SK-N-SH (cell line): Measurements from ENCODE around the gene JPT2. TPM values are rescaled to one million over a fixed set of nuclear protein-coding genes. Genes with fewer than 3 reads are reported as not detected.

Experiments used
- CTCF ChIA-PET: fragments of 300-600, 350-600 bp; formaldehyde crosslinking; extraction: SDS; loops from one replicate; lab custom pipeline; 2021; lab: Yijun Ruan, JAX
- POLR2A ChIA-PET: fragments of 350-600 bp; sonication (Branson Sonifier 250); formaldehyde crosslinking; extraction: SDS; loops from one replicate; lab custom pipeline; 2020; ENCODE audit warnings: antibody characterized with exemption, inconsistent platforms; lab: Yijun Ruan, JAX
- DNase-seq: peaks from one replicate; pipeline ENCODE4 v3.0.0; 2012
- H2AFZ ChIP-seq: fragments of 200-600 bp; sonication (generic); 2 replicates; pipeline ENCODE4 v1.8.1; 2016; ENCODE audit warnings: antibody characterized with exemption, mild to moderate bottlenecking, low read depth
- H3F3A ChIP-seq: fragments of 200-600 bp; sonication (generic); replicated peaks from 2 replicates; pipeline ENCODE3; 2016; ENCODE audit warnings: antibody characterized with exemption, mild to moderate bottlenecking; ENCODE audit not compliant: insufficient read depth
- H3K27ac ChIP-seq, 2 experiments: fragments of 200-500 bp in 1 of 2; fragments of 200-600 bp in 1 of 2; sonication (Bioruptor generic) in 1 of 2; sonication (generic), shearing (Covaris generic) in 1 of 2; 2 replicates each; pipeline versions ENCODE4 v1.5.1 to v1.6.1; 2014 to 2016; ENCODE audit warnings: low read depth in 2 of 2, inconsistent platforms in 1 of 2, low read length in 1 of 2, mild to moderate bottlenecking in 1 of 2, mixed read lengths in 1 of 2
- H3K27me3 ChIP-seq: fragments of 200-600 bp; sonication (generic), shearing (Covaris generic); 2 replicates; pipeline ENCODE4 v1.6.1; 2016; ENCODE audit warnings: mixed run types; ENCODE audit not compliant: insufficient read depth
- H3K36me3 ChIP-seq, 2 experiments: fragments of 200-500 bp in 1 of 2; fragments of 200-600 bp in 1 of 2; sonication (Bioruptor generic) in 1 of 2; sonication (generic) in 1 of 2; replicated peaks in 1 of 2; 2 replicates each; pipeline versions ENCODE3 to v1.5.1; 2014 to 2016; ENCODE audit warnings: low read length in 1 of 2, mild to moderate bottlenecking in 1 of 2; ENCODE audit not compliant: insufficient read depth in 2 of 2, control insufficient read depth in 1 of 2
- H3K4me1 ChIP-seq, 2 experiments: fragments of 200-500 bp in 1 of 2; fragments of 200-600 bp in 1 of 2; sonication (Bioruptor generic) in 1 of 2; sonication (generic), shearing (Covaris generic) in 1 of 2; 2 replicates each; pipeline versions ENCODE4 v1.5.1 to v1.6.1; 2014 to 2016; ENCODE audit warnings: low read depth in 1 of 2, low read length in 1 of 2, mixed run types in 1 of 2; ENCODE audit not compliant: insufficient read depth in 2 of 2, control insufficient read depth in 1 of 2
- H3K4me2 ChIP-seq: fragments of 200-600 bp; sonication (generic), shearing (Covaris generic); 2 replicates; pipeline ENCODE4 v1.6.1; 2017; ENCODE audit warnings: mixed run types
- H3K4me3 ChIP-seq, 2 experiments: fragments of 200-500 bp in 1 of 2; fragments of 200-600 bp in 1 of 2; sonication (Bioruptor generic) in 1 of 2; sonication (generic), shearing (Covaris generic) in 1 of 2; 2 replicates each; pipeline versions ENCODE4 v1.5.1 to v1.8.1; 2014 to 2016; ENCODE audit warnings: low read depth in 2 of 2, inconsistent platforms in 1 of 2, low read length in 1 of 2, mild to moderate bottlenecking in 1 of 2, mixed read lengths in 1 of 2, moderate library complexity in 1 of 2
- H3K79me2 ChIP-seq: fragments of 200-600 bp; sonication (generic); 2 replicates; pipeline ENCODE4 v1.8.1; 2017; ENCODE audit warnings: mild to moderate bottlenecking; ENCODE audit not compliant: insufficient read depth
- H3K9ac ChIP-seq: fragments of 200-600 bp; sonication (generic); 2 replicates; pipeline ENCODE4 v1.6.1; 2017; ENCODE audit warnings: mixed run types
- H3K9me2 ChIP-seq: fragments of 200-600 bp; sonication (generic); 2 replicates; pipeline ENCODE4 v1.6.1; 2017; ENCODE audit warnings: mixed run types
- H3K9me3 ChIP-seq: fragments of 200-600 bp; sonication (generic); 2 replicates; pipeline ENCODE4 v1.6.1; 2017; ENCODE audit warnings: mixed run types, mild to moderate bottlenecking, moderate library complexity
- H4K20me1 ChIP-seq: fragments of 200-600 bp; sonication (generic); 2 replicates; pipeline ENCODE4 v1.6.1; 2017; ENCODE audit warnings: mild to moderate bottlenecking, mixed run types; ENCODE audit not compliant: insufficient read depth
- CHD2 ChIP-seq: fragments of 150-350 bp; IDR thresholded peaks from 2 replicates; pipeline ENCODE4 v1.6.1; 2018; ENCODE audit warnings: low read length; ENCODE audit not compliant: partially characterized antibody
- ELF1 ChIP-seq: IDR thresholded peaks from 2 replicates; pipeline ENCODE4 v1.4.0; 2012
- EP300 ChIP-seq, 2 experiments: IDR thresholded peaks; 2 replicates each; pipeline versions ENCODE4 v1.4.0 to v1.6.1; 2012; ENCODE audit warnings: borderline replicate concordance in 1 of 2, low read depth in 1 of 2, low read length in 1 of 2
- FOSL2 ChIP-seq: IDR thresholded peaks from 2 replicates; pipeline ENCODE4 v1.4.0; 2012; ENCODE audit warnings: low read depth, mild to moderate bottlenecking, moderate library complexity, borderline replicate concordance
- FOXJ3 ChIP-seq: sonication (generic); formaldehyde crosslinking; IDR thresholded peaks from 2 replicates; pipeline ENCODE4 v1.5.1; 2020; ENCODE audit warnings: mild to moderate bottlenecking, missing genetic modification reagents
- FOXM1 ChIP-seq: IDR thresholded peaks from 2 replicates; pipeline ENCODE4 v1.4.0; 2012; ENCODE audit warnings: low read depth, mild to moderate bottlenecking
- GABPA ChIP-seq: IDR thresholded peaks from 2 replicates; pipeline ENCODE4 v1.4.0; 2012; ENCODE audit warnings: low read depth, mild to moderate bottlenecking
- JUND ChIP-seq: IDR thresholded peaks from 2 replicates; pipeline ENCODE4 v1.4.0; 2012
- POLR2AphosphoS5 ChIP-seq: IDR thresholded peaks from 2 replicates; pipeline ENCODE4 v1.6.1; 2012; ENCODE audit warnings: low read depth, low read length
- RAD21 ChIP-seq: IDR thresholded peaks from 2 replicates; pipeline ENCODE4 v1.6.1; 2012; ENCODE audit warnings: mild to moderate bottlenecking, low read length
- RFX5 ChIP-seq: IDR thresholded peaks from 2 replicates; pipeline ENCODE4 v1.6.1; 2012; ENCODE audit warnings: mild to moderate bottlenecking, improper control_type of control experiment, low read length
- SIN3A ChIP-seq: IDR thresholded peaks from 2 replicates; pipeline ENCODE4 v1.6.1; 2012; ENCODE audit warnings: low read depth, mild to moderate bottlenecking, low read length, moderate library complexity, borderline replicate concordance
- TEAD4 ChIP-seq: IDR thresholded peaks from 2 replicates; pipeline ENCODE4 v1.4.0; 2012; ENCODE audit warnings: mild to moderate bottlenecking, borderline replicate concordance; ENCODE audit not compliant: insufficient read depth
- YY1 ChIP-seq: IDR thresholded peaks from 2 replicates; pipeline ENCODE4 v1.4.0; 2012; ENCODE audit warnings: low read depth, mild to moderate bottlenecking
- WGBS: methylation state at CpG from one replicate; pipeline ENCODE4 v1.1.6; 2017; ENCODE audit warnings: low lambda C conversion rate; 5-methylcytosine and 5-hydroxymethylcytosine counted together
- polyA plus RNA-seq, 3 experiments: library from polyadenylated mRNA; depleted of rRNA; stranded (reverse); fragments of >200 nt; gene quantifications; 2 replicates each; pipeline ENCODE4 v1.2.3, GENCODE V29; 2012
- TF ChIP-seq, protein P1 (sequence below): IDR thresholded peaks from 2 replicates; pipeline ENCODE4 v1.4.0; 2012; ENCODE audit warnings: low read depth
- TF ChIP-seq, protein P2 (sequence below): IDR thresholded peaks from 2 replicates; pipeline ENCODE4 v1.4.0; 2012; ENCODE audit warnings: low read depth, borderline replicate concordance
- TF ChIP-seq, protein P3 (sequence below): IDR thresholded peaks from 2 replicates; pipeline ENCODE4; 2012

JPT2 gene
- polyA plus RNA-seq, 1 of the 3 experiments (the other 2 are of a cell fraction): 67.4 TPM

DNA sequence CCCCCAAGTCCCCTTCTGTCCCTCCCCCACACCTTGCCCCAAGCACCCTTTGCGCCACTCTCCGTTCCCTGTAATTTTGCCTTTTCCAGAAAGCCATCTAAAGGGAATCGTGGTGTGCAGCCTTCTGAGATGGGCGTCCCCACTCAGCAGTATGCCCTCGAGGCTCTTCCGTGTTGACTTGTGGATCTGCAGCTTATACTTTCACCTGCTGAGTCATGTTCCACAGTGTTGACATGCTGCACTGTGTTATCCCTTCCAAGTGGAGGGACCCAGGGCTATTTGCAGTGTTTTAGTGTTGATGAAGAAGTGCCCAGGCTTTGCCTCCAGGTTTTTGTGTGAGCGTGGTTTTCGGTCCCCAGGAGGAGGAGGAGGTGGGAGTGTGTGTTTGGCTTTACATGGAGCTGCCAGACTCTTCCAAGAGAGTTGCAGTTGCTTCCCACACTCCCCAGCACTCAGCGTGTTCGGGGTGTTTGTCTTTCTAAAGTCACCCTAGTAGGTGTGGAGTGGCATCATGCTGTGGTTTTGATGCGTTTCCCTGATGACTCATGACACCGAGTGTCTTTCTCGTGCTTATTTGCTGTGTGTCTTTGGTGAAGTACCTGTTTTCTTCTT, 32.1 kb upstream of the JPT2 start:
- H3K9me3 ChIP-seq: no peaks in the 10 kb centered on the region
- H3K27me3 ChIP-seq: no peaks in the 10 kb centered on the region
- peaks cover 0 to 6% of the 10 kb centered on the region in 2 experiments; a peak in 1 of 4 replicates for H3K4me1 ChIP-seq
- H3K9ac ChIP-seq: no peak overlapping the region
- H3K36me3 ChIP-seq: peaks cover 26 to 48% of the 10 kb centered on the region in 2 experiments
- no peak for DNase-seq
- H3K27ac ChIP-seq: no peak overlapping the region
- peaks cover 14% of the 10 kb centered on the region; the same call in 1 of the 2 replicates for H4K20me1 ChIP-seq
- peaks cover 9% of the 10 kb centered on the region for H3F3A ChIP-seq
- no peak overlapping the region for H3K4me3 ChIP-seq
- peaks cover 10% of the 10 kb centered on the region; the same call in 1 of the 2 replicates for H3K79me2 ChIP-seq
- CTCF ChIA-PET: no interaction called here
- no peak overlapping the region for H2AFZ ChIP-seq
- H3K4me2 ChIP-seq: no peak overlapping the region
- no peak for TF ChIP-seq CHD2
- no peak for TF ChIP-seq RAD21
- TF ChIP-seq, protein P1, sequence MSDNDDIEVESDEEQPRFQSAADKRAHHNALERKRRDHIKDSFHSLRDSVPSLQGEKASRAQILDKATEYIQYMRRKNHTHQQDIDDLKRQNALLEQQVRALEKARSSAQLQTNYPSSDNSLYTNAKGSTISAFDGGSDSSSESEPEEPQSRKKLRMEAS: no peak
- no peak for TF ChIP-seq FOXJ3 (CRISPR knock-in tag)
- no peak for TF ChIP-seq EP300 (IDR thresholded peaks at IDR 0.05; ENCODE audit: borderline replicate concordance in 1 of 2, low read depth in 1 of 2, low read length in 1 of 2)
- no peak for TF ChIP-seq GABPA
- TF ChIP-seq POLR2AphosphoS5: no peak
- TF ChIP-seq YY1: no peak
- POLR2A ChIA-PET: no interaction called here
- 76% methylated on average over 13 of the region's 13 CpGs for WGBS
- no peaks in the 10 kb centered on the region for H3K9me2 ChIP-seq

DNA sequence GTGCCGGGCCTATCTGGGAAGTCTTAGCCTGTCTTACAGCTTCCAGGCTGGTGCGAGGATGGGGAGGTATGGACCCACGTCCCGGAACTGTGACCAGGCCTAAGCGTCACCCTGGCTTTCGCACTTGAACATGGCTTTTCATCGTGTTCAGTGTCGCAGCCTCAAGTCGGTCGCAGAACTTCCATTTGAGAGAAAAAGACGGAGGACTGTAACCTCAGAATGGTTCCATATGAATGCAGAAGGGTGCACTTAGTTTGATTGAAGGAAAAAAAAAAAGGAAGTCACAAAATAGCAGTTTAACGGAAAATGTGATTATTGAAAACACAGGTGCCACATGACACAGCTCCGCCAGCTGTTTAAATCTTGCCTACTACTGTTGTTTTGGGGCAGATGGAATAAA, 30.2 kb upstream of the JPT2 start:
- DNase-seq: no peak
- Histone ChIP-seq H3K79me2 (peaks cover 10% of the 10 kb centered on the region; the same call in 1 of the 2 replicates), H3F3A (peaks cover 10% of the 10 kb centered on the region), H3K27me3 (no peaks in the 10 kb centered on the region), H3K9me2 (no peaks in the 10 kb centered on the region), H4K20me1 (peaks cover 23% of the 10 kb centered on the region), H3K4me3 (no peak overlapping the region), H3K4me1 (peaks cover 0 to 6% of the 10 kb centered on the region in 2 experiments; a peak in 1 of 4 replicates), H3K9ac (no peak overlapping the region), H3K36me3 (peaks cover 23 to 37% of the 10 kb centered on the region in 2 experiments), H3K9me3 (no peaks in the 10 kb centered on the region), H3K27ac (no peak overlapping the region), H3K4me2 (no peak overlapping the region), H2AFZ (no peak overlapping the region)
- POLR2A ChIA-PET: no interaction called here
- 91% methylated on average over 13 of the region's 13 CpGs for WGBS
- CTCF ChIA-PET: interaction anchor here (2.1 kb wide), 1 partner anchor 30 kb away, joined by 4 read pairs; the partner anchor contains the start of gene JPT2
- TF ChIP-seq RFX5 (no peak), FOSL2 (no peak), JUND (no peak), POLR2AphosphoS5 (no peak), ELF1 (no peak), FOXM1 (no peak), SIN3A (no peak), CHD2 (no peak), GABPA (no peak), TEAD4 (no peak), EP300 (IDR thresholded peaks at IDR 0.05; ENCODE audit: borderline replicate concordance in 1 of 2, low read depth in 1 of 2, low read length in 1 of 2) (no peak)
- TF ChIP-seq, protein P2, sequence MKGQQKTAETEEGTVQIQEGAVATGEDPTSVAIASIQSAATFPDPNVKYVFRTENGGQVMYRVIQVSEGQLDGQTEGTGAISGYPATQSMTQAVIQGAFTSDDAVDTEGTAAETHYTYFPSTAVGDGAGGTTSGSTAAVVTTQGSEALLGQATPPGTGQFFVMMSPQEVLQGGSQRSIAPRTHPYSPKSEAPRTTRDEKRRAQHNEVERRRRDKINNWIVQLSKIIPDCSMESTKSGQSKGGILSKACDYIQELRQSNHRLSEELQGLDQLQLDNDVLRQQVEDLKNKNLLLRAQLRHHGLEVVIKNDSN: no peak
- TF ChIP-seq, protein P3, sequence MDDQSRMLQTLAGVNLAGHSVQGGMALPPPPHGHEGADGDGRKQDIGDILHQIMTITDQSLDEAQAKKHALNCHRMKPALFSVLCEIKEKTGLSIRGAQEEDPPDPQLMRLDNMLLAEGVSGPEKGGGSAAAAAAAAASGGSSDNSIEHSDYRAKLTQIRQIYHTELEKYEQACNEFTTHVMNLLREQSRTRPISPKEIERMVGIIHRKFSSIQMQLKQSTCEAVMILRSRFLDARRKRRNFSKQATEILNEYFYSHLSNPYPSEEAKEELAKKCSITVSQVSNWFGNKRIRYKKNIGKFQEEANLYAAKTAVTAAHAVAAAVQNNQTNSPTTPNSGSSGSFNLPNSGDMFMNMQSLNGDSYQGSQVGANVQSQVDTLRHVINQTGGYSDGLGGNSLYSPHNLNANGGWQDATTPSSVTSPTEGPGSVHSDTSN: no peak
